Upper lobe of right lung (tissue), 1 donor: ENCODE results near the gene MAFG. TPM values are rescaled to one million over a fixed set of nuclear protein-coding genes. Genes with fewer than 3 reads are reported as not detected.

Experiments
- ATAC-seq: fragments of 200-7000 bp; cut with Tn5 transposase; one replicate; pipeline ENCODE4 v1.9.1; 2020; ENCODE audit warnings: mild to moderate bottlenecking, moderate library complexity
- DNase-seq: peaks from one replicate; pipeline ENCODE4 v3.0.0-alpha.2; 2020
- H3K27ac ChIP-seq: fragments of 200-600 bp; one replicate; pipeline ENCODE4 v1.8.0; 2022
- H3K27me3 ChIP-seq: fragments of 200-600 bp; one replicate; pipeline ENCODE4 v1.8.0; 2022; ENCODE audit warnings: mild to moderate bottlenecking
- H3K36me3 ChIP-seq: fragments of 200-600 bp; one replicate; pipeline ENCODE4 v1.8.0; 2022
- H3K4me1 ChIP-seq: fragments of 200-600 bp; one replicate; pipeline ENCODE4 v1.8.0; 2022
- H3K4me3 ChIP-seq: fragments of 200-600 bp; one replicate; pipeline ENCODE4 v1.8.0; 2022; ENCODE audit warnings: mild to moderate bottlenecking
- H3K9me3 ChIP-seq: fragments of 200-600 bp; one replicate; pipeline ENCODE4 v1.8.0; 2022
- intact Hi-C: fragments of 100-400 bp; cut with DNase I; formaldehyde crosslinking; loops from one replicate; pipeline ENCODE4 v1.11.0; 2022
- total RNA-seq: library from RNA; stranded (reverse); fragmentation: NEBNext Ultra II Directional; extraction: Animal tissue kit (Norgen Biotek cat#: 25700); gene quantifications from one replicate; pipeline ENCODE4 v1.2.1, GENCODE V29; 2021
- TF ChIP-seq, protein P1 (sequence below): fragments of 200-600 bp; IDR thresholded peaks from one replicate; pipeline ENCODE4 v1.8.0; 2022; ENCODE audit warnings: antibody characterized with exemption
- donor health status: DM: no; HTN: yes; CAD: no; lungs with severe emphysema.

Gene MAFG
- total RNA-seq, 1 donor from 2014 or later = 35.9 TPM

DNA sequence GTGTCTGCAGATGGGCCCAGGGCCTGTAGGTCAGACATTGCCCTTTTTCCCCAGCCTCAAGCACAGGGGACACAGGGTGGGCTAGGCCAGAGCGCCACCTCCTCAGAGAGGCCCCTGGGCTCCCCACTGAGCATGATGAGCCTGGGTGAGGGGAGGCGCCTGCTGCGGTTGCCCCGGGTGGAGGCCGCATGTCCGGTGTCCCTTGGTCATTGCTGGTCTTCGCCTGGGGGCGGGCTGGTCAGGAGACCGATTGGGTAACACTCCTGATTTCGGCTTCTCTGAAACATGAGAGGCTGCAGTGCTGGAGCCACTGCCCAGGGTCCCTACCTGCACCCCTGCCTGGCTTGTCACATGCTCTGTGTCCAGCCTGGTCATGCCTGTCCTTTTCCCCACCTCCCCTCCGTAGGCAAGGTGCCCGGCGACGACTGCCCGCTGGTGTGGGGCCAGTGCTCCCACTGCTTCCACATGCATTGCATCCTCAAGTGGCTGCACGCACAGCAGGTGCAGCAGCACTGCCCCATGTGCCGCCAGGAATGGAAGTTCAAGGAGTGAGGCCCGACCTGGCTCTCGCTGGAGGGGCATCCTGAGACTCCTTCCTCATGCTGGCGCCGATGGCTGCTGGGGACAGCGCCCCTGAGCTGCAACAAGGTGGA lies 27.9 kb downstream of the MAFG start:
- DNase-seq (no peak), ATAC-seq (no peak)
- Histone ChIP-seq H3K4me1 (peaks cover 5% of the 10 kb centered on the region), H3K4me3 (no peak overlapping the region), H3K27me3 (no peaks in the 10 kb centered on the region), H3K36me3 (peaks cover 55% of the 10 kb centered on the region), H3K27ac (no peak overlapping the region), H3K9me3 (no peaks in the 10 kb centered on the region)
- TF ChIP-seq, protein P1, sequence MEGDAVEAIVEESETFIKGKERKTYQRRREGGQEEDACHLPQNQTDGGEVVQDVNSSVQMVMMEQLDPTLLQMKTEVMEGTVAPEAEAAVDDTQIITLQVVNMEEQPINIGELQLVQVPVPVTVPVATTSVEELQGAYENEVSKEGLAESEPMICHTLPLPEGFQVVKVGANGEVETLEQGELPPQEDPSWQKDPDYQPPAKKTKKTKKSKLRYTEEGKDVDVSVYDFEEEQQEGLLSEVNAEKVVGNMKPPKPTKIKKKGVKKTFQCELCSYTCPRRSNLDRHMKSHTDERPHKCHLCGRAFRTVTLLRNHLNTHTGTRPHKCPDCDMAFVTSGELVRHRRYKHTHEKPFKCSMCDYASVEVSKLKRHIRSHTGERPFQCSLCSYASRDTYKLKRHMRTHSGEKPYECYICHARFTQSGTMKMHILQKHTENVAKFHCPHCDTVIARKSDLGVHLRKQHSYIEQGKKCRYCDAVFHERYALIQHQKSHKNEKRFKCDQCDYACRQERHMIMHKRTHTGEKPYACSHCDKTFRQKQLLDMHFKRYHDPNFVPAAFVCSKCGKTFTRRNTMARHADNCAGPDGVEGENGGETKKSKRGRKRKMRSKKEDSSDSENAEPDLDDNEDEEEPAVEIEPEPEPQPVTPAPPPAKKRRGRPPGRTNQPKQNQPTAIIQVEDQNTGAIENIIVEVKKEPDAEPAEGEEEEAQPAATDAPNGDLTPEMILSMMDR = no peak
- intact Hi-C loops = no loop called here

DNA sequence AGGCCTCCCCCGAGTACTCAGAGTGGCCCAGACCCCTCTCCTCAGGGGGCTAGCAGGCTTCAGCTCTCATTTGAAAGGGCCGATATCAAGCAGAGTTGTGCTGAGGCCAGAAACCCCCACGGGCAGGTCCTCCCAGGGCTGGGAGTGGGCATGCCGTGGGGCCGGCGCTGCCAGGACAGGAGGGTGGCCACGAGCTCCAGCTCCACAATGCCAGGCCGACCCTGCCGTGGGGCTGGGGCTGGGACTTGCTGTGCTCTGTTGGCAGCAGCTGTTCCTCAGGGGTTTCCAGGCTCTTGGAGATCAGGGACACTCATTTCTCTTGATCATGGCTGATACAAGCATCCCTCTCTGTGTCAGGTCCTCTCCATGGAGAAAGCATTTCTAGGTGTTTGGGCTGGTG lies 28.6 kb downstream of the MAFG start:
- DNase-seq = no peak
- no peak overlapping the region for H3K27ac ChIP-seq
- TF ChIP-seq, protein P1 = no peak
- H3K9me3 ChIP-seq = no peaks in the 10 kb centered on the region
- no peak overlapping the region for H3K4me3 ChIP-seq
- peaks cover 5% of the 10 kb centered on the region for H3K4me1 ChIP-seq
- intact Hi-C loops = no loop called here
- peaks cover 61% of the 10 kb centered on the region for H3K36me3 ChIP-seq
- no peak for ATAC-seq
- H3K27me3 ChIP-seq = no peaks in the 10 kb centered on the region

DNA sequence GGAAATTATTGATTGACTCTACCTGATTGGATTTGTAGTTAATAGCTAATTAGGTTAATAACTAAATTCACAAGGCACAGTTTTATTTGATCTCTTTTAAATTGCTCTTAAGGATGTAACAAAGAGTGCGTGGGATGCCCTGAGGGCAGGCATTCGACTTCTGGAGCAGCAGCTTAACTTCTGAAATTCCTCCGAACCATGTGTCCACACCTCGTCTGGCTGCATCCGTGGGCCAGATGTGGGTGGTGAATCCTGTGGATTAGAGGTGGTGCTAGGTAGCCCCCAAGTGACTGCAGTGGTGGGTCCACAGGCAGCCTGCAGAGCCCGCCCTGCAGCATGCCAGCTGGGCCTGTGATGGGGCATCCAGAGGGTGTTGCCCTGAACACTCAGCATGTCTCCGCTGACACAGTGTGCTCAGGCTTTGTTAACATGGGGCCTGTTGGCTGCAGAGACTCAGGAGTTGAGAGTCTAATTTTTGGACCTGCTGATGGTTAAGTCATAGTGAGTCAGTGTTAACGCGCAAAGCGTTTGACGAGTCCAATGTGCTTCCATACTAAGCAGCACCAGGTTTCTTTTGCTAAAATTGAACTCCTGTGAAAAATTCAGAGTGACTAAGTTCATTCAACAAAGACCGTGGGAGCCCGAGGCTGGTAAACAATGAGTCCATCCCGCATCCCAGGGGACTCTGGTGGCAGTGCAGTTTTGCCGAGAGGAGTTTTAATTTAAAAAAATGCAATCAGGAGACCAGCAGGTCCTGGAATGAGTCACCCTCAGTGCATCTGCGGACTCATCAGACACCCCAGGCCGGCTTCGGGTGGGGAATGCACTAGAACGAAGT lies 29.3 kb downstream of the MAFG start:
- intact Hi-C loops = no loop called here
- DNase-seq (no peak), ATAC-seq (no peak)
- no peak overlapping the region for H3K27ac ChIP-seq
- H3K27me3 ChIP-seq = no peaks in the 10 kb centered on the region
- H3K4me3 ChIP-seq = no peak overlapping the region
- peaks cover 5% of the 10 kb centered on the region for H3K4me1 ChIP-seq
- peaks cover 61% of the 10 kb centered on the region for H3K36me3 ChIP-seq
- H3K9me3 ChIP-seq = no peaks in the 10 kb centered on the region
- TF ChIP-seq, protein P1 = no peak

DNA sequence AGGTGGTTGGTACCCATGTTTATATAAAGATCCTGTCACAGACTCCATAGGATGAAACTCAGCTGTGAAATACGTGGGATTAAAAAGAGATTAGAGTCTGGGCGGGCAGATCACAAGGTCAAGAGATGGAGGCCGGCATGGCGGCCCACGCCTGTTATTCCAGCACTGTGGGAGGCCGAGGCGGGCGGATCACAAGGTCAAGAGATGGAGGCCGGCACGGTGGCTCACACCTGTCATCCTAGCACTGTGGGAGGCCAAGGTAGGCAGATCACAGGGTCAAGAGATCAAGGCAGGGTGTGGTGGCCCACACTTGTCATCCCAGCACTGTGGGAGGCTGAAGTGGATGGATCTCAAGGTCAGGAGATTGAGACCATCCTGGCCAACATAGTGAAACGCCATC lies 32.1 kb downstream of the MAFG start:
- peaks cover 59% of the 10 kb centered on the region for H3K36me3 ChIP-seq
- no peak for DNase-seq

DNA sequence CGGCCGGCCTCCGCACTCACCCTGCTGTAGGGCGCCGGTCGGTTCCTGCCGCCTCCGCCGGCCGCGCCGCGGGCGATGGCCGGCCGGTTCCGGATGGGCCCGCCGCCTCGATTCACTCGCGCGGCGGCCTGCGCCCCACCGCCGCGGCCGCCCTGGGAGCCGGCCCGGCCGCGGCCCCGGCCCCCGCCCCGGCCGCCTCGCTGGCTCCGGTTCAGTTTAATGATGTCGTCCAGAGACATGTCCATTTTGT lies 36.3 kb downstream of the MAFG start:
- H3K36me3 ChIP-seq = peaks cover 59% of the 10 kb centered on the region
- intact Hi-C loops = no loop called here
- H3K27ac ChIP-seq = peak overlapping the region; percentile 87
- peak overlapping the region; percentile 91 for H3K4me3 ChIP-seq
- H3K27me3 ChIP-seq = no peaks in the 10 kb centered on the region
- ATAC-seq (no peak), DNase-seq (no peak)
- peaks cover 26% of the 10 kb centered on the region for H3K4me1 ChIP-seq
- no peaks in the 10 kb centered on the region for H3K9me3 ChIP-seq
- TF ChIP-seq, protein P1 = no peak

More for the DNA sequence above, 32.1 kb downstream of the MAFG start:
- Histone ChIP-seq H3K9me3 (no peaks in the 10 kb centered on the region), H3K4me1 (peaks cover 13% of the 10 kb centered on the region), H3K27me3 (no peaks in the 10 kb centered on the region), H3K27ac (no peak overlapping the region), H3K4me3 (no peak overlapping the region)
- ATAC-seq = no peak
- intact Hi-C loops = no loop called here
- TF ChIP-seq, protein P1 = no peak
